Measurements from ENCODE around the gene VHLL. TPM values are rescaled to one million over a fixed set of nuclear protein-coding genes. Genes with fewer than 3 reads are reported as not detected.
"Not testable (repeated sequence)": the region's sequence is repeated elsewhere in the genome, so short reads cannot be mapped to it uniquely, and the experiment has no call there.

The VHLL gene
- polyA plus RNA-seq, 1 experiment: not detected

GRCh38 chr1:156336242-156336641 lies 37.1 kb upstream of the VHLL start:
- POLR2A ChIA-PET: no interaction called here
- no peak for DNase-seq (ENCODE audit: low read depth)

GRCh38 chr1:156323179-156323578 lies 24.1 kb upstream of the VHLL start:
- H3K4me3 ChIP-seq (ENCODE audit: low read depth, low read length); DNase-seq (ENCODE audit: low read depth); H3K27me3 ChIP-seq (ENCODE audit: control insufficient read depth, insufficient read depth, low read length); POLR2A ChIA-PET: not testable (repeated sequence)
- H3K36me3 ChIP-seq (ENCODE audit: control insufficient read depth, insufficient read depth, low read length): peaks cover 22% of the 10 kb centered on the region
- CTCF ChIA-PET: interaction anchor here (0.9 to 1.2 kb wide), 3 partner anchors 10 to 232 kb away, joined by 3 to 4 read pairs (median 3); partner anchors contain the start of genes CCT3 and TSACC

More at GRCh38 chr1:156336242-156336641, 37.1 kb upstream of the VHLL start:
- Histone ChIP-seq H3K36me3 (ENCODE audit: control insufficient read depth, insufficient read depth, low read length) (peaks cover 3% of the 10 kb centered on the region), H3K4me3 (ENCODE audit: low read depth, low read length) (no peak overlapping the region), H3K27me3 (ENCODE audit: control insufficient read depth, insufficient read depth, low read length) (no peaks in the 10 kb centered on the region)
- CTCF ChIA-PET: interaction anchor here (0.7 to 3.3 kb wide), 5 partner anchors 9 to 23 kb away, joined by 3 to 13 read pairs (median 3); no protein-coding TSS in a partner anchor
- 0 out of 2 replicates have a peak, but pooled peaks have one; percentile 15 for TF ChIP-seq CTCF (IDR thresholded peaks at IDR 0.05; ENCODE audit: insufficient read depth, low read depth, low read length)

- Histone ChIP-seq H3K27me3 (ENCODE audit: control insufficient read depth, insufficient read depth, low read length) (no peaks in the 10 kb centered on the region), H3K4me3 (ENCODE audit: low read depth, low read length) (no peak overlapping the region), H3K36me3 (ENCODE audit: control insufficient read depth, insufficient read depth, low read length) (peaks cover 33% of the 10 kb centered on the region)
- no peak for DNase-seq (ENCODE audit: low read depth)
- TF ChIP-seq CTCF (IDR thresholded peaks at IDR 0.05; ENCODE audit: insufficient read depth, low read depth, low read length): no peak
- ChIA-PET CTCF (interaction anchor here (0.6 to 2.7 kb wide), 7 partner anchors 9 to 155 kb away, joined by 3 to 25 read pairs (median 4); no protein-coding TSS in a partner anchor), POLR2A (no interaction called here)
Measured at GRCh38 chr1:156320560-156320959, 21.5 kb upstream of the VHLL start.

- TF ChIP-seq CTCF (IDR thresholded peaks at IDR 0.05; ENCODE audit: insufficient read depth, low read depth, low read length): peak; percentile 53
- no peak for DNase-seq (ENCODE audit: low read depth)
- CTCF ChIA-PET: interaction anchor here (0.5 to 2.7 kb wide), 26 partner anchors 9 to 911 kb away, joined by 3 to 25 read pairs (median 3); partner anchors contain the start of genes PAQR6 and SMG5
- Histone ChIP-seq H3K27me3 (ENCODE audit: control insufficient read depth, insufficient read depth, low read length) (no peaks in the 10 kb centered on the region), H3K4me3 (ENCODE audit: low read depth, low read length) (no peak overlapping the region), H3K36me3 (ENCODE audit: control insufficient read depth, insufficient read depth, low read length) (peaks cover 31% of the 10 kb centered on the region)
- POLR2A ChIA-PET: interaction anchor here (0.7 to 0.9 kb wide), 2 partner anchors 86 to 502 kb away, joined by 5 to 7 read pairs; no protein-coding TSS in a partner anchor
Measured at GRCh38 chr1:156319664-156320063, 20.6 kb upstream of the VHLL start.

- TF ChIP-seq CTCF (IDR thresholded peaks at IDR 0.05; ENCODE audit: insufficient read depth, low read depth, low read length): no peak
- no peaks in the 10 kb centered on the region for H3K27me3 ChIP-seq (ENCODE audit: control insufficient read depth, insufficient read depth, low read length)
- ChIA-PET CTCF (interaction anchor here (0.8 to 2.2 kb wide), 4 partner anchors 9 to 226 kb away, joined by 3 to 7 read pairs (median 3); no protein-coding TSS in a partner anchor), POLR2A (no interaction called here)
- no peak for DNase-seq (ENCODE audit: low read depth)
- no peak overlapping the region for H3K4me3 ChIP-seq (ENCODE audit: low read depth, low read length)
- H3K36me3 ChIP-seq (ENCODE audit: control insufficient read depth, insufficient read depth, low read length): peaks cover 28% of the 10 kb centered on the region
Measured at GRCh38 chr1:156316909-156317308, 17.8 kb upstream of the VHLL start.

GRCh38 chr1:156310962-156311361 lies 11.9 kb upstream of the VHLL start:
- POLR2A ChIA-PET: no interaction called here
- CTCF ChIA-PET: interaction anchor here (1.5 to 4.7 kb wide), 2 partner anchors 8 to 11 kb away, joined by 4 to 25 read pairs; no protein-coding TSS in a partner anchor
- H3K36me3 ChIP-seq (ENCODE audit: control insufficient read depth, insufficient read depth, low read length): peaks cover 11% of the 10 kb centered on the region
- H3K27me3 ChIP-seq (ENCODE audit: control insufficient read depth, insufficient read depth, low read length): no peaks in the 10 kb centered on the region
- no peak for DNase-seq (ENCODE audit: low read depth)
- TF ChIP-seq CTCF (IDR thresholded peaks at IDR 0.05; ENCODE audit: insufficient read depth, low read depth, low read length): no peak
- H3K4me3 ChIP-seq (ENCODE audit: low read depth, low read length): no peak overlapping the region
